Naive B cell (primary cell): ENCODE results near the gene FLNB. TPM values are rescaled to one million over a fixed set of nuclear protein-coding genes. Genes with fewer than 3 reads are reported as not detected.

Experiments used
- ATAC-seq, 2 donors: fragments of 150-1000 bp; cut with Tn5 transposase; 2 replicates each; pipeline ENCODE4 v1.10.0; 2021; ENCODE audit warnings: low read depth in 2 of 2, mild to moderate bottlenecking in 2 of 2, moderate library complexity in 2 of 2
- DNase-seq: peaks from one replicate; pipeline ENCODE4 v3.0.0; 2022
- H3K27ac Mint-ChIP-seq, 6 donors: one replicate each; pipeline ENCODE4 v1.8.0; 2020 to 2022; ENCODE audit warnings: mild to moderate bottlenecking in 6 of 6, mixed read lengths in 6 of 6, moderate library complexity in 5 of 6, inconsistent platforms in 2 of 6
- H3K27me3 Mint-ChIP-seq, 3 donors: one replicate each; pipeline ENCODE4 v1.8.0; 2021 to 2022; ENCODE audit warnings: mixed read lengths in 3 of 3, mild to moderate bottlenecking in 1 of 3
- H3K36me3 Mint-ChIP-seq, 2 donors: one replicate each; pipeline ENCODE4 v1.8.0; 2020 to 2022; ENCODE audit warnings: mixed read lengths in 2 of 2, inconsistent platforms in 1 of 2, mild to moderate bottlenecking in 1 of 2
- H3K4me1 Mint-ChIP-seq, 3 donors: one replicate each; pipeline ENCODE4 v1.8.0; 2020 to 2022; ENCODE audit warnings: mixed read lengths in 3 of 3, inconsistent platforms in 1 of 3, mild to moderate bottlenecking in 1 of 3, moderate library complexity in 1 of 3
- H3K4me3 Mint-ChIP-seq, 8 donors: one replicate each; pipeline ENCODE4 v1.8.0; 2020 to 2022; ENCODE audit warnings: mild to moderate bottlenecking in 8 of 8, mixed read lengths in 8 of 8, moderate library complexity in 8 of 8, inconsistent platforms in 2 of 8
- H3K9me3 Mint-ChIP-seq, 7 donors: one replicate each; pipeline ENCODE4 v1.8.0; 2020 to 2022; ENCODE audit warnings: mixed read lengths in 7 of 7, mild to moderate bottlenecking in 5 of 7, inconsistent platforms in 2 of 7, moderate library complexity in 1 of 7
- polyA plus RNA-seq, 6 donors: library from polyadenylated mRNA; unstranded; fragments of 300-500 nt; fragmentation: Illumina TruSeq; gene quantifications; one replicate each; pipeline ENCODE4 v1.2.3, GENCODE V29; 2021; ENCODE audit warnings: low read depth in 6 of 6

Gene FLNB
- polyA plus RNA-seq, 6 donors from 2014 or later, result 3.2 to 14.6 (median 9.7) TPM

DNA sequence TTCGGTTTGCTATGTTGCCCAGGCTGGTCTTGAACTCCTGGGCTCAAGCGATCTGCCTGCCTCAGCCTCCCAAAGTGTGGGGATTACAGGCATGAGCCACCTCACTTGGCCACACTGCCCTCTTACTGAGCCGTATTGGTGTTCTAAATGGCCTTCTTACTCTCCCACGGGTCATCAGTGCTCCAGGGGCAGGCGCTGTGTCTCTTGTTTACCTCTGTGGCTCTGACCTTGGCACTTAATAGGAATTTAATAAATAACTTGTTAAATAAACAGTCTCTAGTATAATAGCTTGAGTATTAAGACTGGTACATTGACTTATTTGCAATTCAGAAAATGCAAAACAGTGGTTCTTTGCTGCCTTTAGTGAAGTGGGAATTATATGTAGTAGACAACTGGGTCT, 13.7 kb downstream of the FLNB start:
- no peak for DNase-seq
- H3K4me3 Mint-ChIP-seq, result peak overlapping the region in 1 of 8 donors; percentile 45
- H3K4me1 Mint-ChIP-seq, result peaks cover 9 to 25% (median 16%) of the 10 kb centered on the region in 3 donors
- ATAC-seq, result no peak
- no peaks in the 10 kb centered on the region for H3K27me3 Mint-ChIP-seq
- no peaks in the 10 kb centered on the region for H3K9me3 Mint-ChIP-seq
- peak overlapping the region in 3 of 6 donors; percentile 52 to 78 (median 66) for H3K27ac Mint-ChIP-seq
- H3K36me3 Mint-ChIP-seq, result no peaks in the 10 kb centered on the region

DNA sequence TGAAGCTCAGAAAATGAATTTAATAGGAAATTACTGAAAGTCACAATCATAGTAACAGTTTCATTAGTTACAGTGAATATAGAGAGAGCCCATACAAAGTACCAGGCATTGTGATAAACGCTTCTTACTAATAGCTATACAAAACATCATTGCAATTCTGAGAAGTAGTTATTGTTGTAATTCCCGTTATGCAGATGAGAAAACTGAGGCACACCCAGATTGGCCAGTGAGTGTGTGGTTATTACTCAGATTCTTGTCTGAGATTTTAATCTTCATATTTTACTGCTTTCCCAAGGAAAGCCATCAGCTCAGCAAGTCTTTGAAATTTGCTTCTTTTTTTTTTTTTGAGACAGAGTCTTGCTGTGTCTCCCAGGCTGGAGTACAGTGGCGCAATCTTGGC, 14.3 kb downstream of the FLNB start:
- no peak for DNase-seq
- H3K36me3 Mint-ChIP-seq, result no peaks in the 10 kb centered on the region
- H3K27me3 Mint-ChIP-seq, result no peaks in the 10 kb centered on the region
- H3K9me3 Mint-ChIP-seq, result no peaks in the 10 kb centered on the region
- ATAC-seq, result no peak
- peaks cover 9 to 25% (median 16%) of the 10 kb centered on the region in 3 donors for H3K4me1 Mint-ChIP-seq
- H3K27ac Mint-ChIP-seq, result peak overlapping the region in 1 of 6 donors; percentile 52
- H3K4me3 Mint-ChIP-seq, result no peak overlapping the region

DNA sequence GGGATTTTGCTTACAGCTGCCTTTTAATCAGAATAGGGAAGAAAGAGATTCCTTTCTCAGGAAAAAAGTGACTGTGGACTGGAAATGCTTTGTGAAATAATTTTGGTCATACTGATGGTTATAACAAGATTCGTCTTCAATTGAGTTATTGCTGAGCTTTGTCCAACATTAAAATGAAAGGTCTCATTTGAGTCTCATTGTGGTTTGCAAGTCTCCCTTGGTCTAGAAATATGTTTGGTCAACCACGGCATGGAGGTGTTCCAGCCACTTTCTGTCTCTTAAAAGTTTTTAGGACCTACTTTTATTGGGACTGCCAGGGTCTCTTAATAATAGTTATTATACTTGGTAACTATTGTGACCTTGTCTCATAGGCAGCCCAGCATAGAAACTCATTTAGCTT, 15.3 kb downstream of the FLNB start:
- H3K4me1 Mint-ChIP-seq, result peaks cover 14 to 25% (median 16%) of the 10 kb centered on the region in 3 donors
- no peaks in the 10 kb centered on the region for H3K27me3 Mint-ChIP-seq
- ATAC-seq (no peak), DNase-seq (no peak)
- H3K9me3 Mint-ChIP-seq, result no peaks in the 10 kb centered on the region
- H3K4me3 Mint-ChIP-seq, result no peak overlapping the region
- no peaks in the 10 kb centered on the region for H3K36me3 Mint-ChIP-seq
- peak overlapping the region in 1 of 6 donors; percentile 47 for H3K27ac Mint-ChIP-seq

DNA sequence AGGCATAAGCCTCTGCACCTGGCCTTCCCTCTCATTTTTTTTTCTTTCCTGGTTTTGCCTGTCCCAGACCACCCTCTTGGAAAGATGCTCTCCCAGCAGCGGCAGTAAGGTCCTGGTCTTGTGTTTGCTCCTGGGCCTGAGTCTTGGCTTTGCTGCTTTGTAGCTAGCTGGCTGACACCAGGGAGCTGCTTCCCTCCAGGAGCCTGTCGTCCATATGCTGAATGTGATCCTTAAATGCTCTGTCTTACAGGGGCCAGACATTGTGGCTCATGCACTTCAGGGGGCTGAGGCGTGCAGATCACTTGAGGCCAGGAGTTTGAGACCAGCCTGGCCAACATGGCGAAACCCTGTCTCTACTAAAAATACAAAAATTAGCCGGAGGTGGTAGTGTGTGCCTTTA, 17.2 kb downstream of the FLNB start:
- ATAC-seq (no peak), DNase-seq (no peak)
- peak overlapping the region in 2 of 6 donors; percentile 24 to 78 for H3K27ac Mint-ChIP-seq
- no peaks in the 10 kb centered on the region for H3K9me3 Mint-ChIP-seq
- no peaks in the 10 kb centered on the region for H3K36me3 Mint-ChIP-seq
- H3K4me3 Mint-ChIP-seq, result no peak overlapping the region
- H3K27me3 Mint-ChIP-seq, result no peaks in the 10 kb centered on the region
- H3K4me1 Mint-ChIP-seq, result peaks cover 3 to 13% (median 7%) of the 10 kb centered on the region in 3 donors

DNA sequence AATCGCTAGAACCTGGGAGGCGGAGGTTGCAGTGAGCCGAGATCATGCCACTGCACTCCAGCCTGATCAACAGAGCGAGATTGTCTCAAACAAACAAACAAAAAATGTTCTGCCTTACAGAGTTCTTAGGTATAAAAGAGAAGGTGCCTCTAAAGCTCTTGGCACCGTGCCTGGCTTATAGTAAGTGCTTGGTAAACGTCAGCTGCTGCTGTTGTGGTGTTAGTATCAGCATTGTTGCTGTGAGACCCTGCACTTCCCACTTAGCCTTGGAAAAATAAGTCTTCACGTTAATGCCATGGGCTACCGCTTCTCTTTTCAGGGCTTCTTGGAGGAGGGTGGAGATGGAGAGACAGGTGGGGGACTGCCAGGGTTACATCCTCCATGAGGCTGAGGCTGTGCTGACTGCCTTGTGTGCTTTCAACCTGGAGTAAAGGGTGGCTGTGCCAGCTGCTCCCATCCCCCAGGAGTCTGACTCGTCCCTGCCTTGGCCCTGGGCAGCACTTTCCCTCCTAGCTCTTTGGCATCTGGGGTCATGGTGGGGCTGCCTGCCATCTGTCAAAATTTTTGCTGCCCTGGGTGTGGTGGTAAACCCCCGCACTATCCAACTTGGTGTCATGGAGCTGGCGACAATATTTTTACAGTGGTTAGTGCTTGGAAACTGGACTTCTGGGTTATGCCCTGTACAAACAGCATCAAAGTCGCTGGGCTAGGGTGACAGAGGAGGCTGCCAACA, 17.8 kb downstream of the FLNB start:
- H3K27ac Mint-ChIP-seq, result peak overlapping the region in 1 of 6 donors; percentile 68
- no peak overlapping the region for H3K4me3 Mint-ChIP-seq
- DNase-seq (no peak), ATAC-seq (no peak)
- no peaks in the 10 kb centered on the region for H3K9me3 Mint-ChIP-seq
- peaks cover 0 to 9% (median 7%) of the 10 kb centered on the region in 3 donors for H3K4me1 Mint-ChIP-seq
- no peaks in the 10 kb centered on the region for H3K36me3 Mint-ChIP-seq
- no peaks in the 10 kb centered on the region for H3K27me3 Mint-ChIP-seq

DNA sequence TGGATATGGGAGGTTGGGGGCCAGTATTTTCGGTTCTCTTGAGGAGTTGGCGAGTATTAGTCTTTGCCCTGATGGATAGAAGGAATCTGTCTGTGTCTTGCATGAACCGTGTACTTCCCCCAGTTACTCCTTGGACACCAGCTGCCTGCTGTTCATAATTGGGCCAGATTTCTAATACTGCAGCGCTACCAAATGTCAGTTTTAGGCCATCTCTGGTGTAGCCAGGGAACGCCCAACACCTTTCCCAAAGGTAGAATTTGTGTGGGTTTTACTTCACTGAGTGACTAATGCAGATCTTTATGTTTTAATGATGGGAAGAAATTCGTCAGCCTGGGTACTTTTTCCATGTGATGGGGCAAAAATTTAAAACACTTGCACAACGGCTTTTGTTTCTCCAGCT, 18.4 kb downstream of the FLNB start:
- DNase-seq (no peak), ATAC-seq (no peak)
- H3K36me3 Mint-ChIP-seq, result no peaks in the 10 kb centered on the region
- no peak overlapping the region for H3K4me3 Mint-ChIP-seq
- H3K27ac Mint-ChIP-seq, result peak overlapping the region in 1 of 6 donors; percentile 47
- H3K9me3 Mint-ChIP-seq, result no peaks in the 10 kb centered on the region
- no peaks in the 10 kb centered on the region for H3K27me3 Mint-ChIP-seq
- peaks cover 0 to 7% (median 5%) of the 10 kb centered on the region in 3 donors for H3K4me1 Mint-ChIP-seq

DNA sequence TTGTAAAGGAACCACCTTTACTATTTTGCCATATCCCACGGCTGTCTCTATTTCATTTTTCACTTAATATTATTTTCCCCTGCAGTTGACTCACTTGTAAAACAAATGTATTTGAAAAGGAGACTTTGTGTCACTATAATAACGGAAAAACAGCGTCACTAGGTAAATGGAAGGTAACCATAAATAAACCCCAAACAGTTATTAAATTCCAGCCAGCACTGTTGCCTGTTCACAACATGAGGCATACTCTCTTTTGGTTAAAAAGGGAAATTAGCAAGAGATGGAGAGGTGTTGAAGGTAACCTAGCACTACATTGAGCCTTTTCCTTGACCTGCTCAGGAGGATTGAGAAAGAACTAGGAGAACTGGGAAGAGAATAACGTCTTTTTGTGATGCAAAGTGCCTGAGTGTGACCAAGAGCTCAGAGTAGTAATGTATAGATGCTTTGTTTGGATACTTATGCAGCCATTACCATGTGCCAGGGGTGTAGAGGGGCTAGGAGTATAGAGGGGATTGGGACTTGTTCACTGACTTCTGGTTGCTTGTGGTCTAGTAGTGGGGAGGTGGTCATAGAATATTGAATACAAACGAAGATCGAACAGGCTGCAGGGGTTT, 19.6 kb downstream of the FLNB start:
- Mint-ChIP-seq H3K27ac (peak overlapping the region in 1 of 6 donors; percentile 9), H3K36me3 (no peaks in the 10 kb centered on the region), H3K9me3 (no peaks in the 10 kb centered on the region), H3K27me3 (no peaks in the 10 kb centered on the region), H3K4me1 (peaks cover 1 to 7% (median 7%) of the 10 kb centered on the region in 3 donors), H3K4me3 (no peak overlapping the region)
- ATAC-seq, result no peak
- no peak for DNase-seq

DNA sequence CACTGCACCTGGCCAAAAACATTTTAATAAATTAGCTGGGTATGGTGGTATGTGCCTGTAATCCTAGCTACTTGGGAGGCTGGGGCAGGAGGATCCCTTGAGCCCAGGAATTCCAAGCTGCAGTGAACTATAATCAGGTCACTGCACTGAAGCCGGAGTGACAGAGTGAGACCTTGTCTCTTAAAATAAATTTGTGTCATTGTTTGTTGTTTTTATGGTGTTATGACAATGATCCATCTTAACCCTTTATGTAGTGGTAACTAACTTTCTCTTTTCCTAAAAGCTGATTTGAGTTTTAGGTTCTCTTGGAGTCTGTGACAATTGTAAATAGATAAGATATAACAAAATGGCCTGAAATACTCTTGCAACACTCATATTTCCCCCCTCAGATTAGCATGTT, 20.7 kb downstream of the FLNB start:
- Mint-ChIP-seq H3K36me3 (no peaks in the 10 kb centered on the region), H3K27me3 (no peaks in the 10 kb centered on the region), H3K4me1 (peaks cover 7% of the 10 kb centered on the region in 3 donors), H3K27ac (peak overlapping the region in 2 of 6 donors; percentile 10 to 93), H3K4me3 (no peak overlapping the region), H3K9me3 (no peaks in the 10 kb centered on the region)
- ATAC-seq (no peak), DNase-seq (no peak)

DNA sequence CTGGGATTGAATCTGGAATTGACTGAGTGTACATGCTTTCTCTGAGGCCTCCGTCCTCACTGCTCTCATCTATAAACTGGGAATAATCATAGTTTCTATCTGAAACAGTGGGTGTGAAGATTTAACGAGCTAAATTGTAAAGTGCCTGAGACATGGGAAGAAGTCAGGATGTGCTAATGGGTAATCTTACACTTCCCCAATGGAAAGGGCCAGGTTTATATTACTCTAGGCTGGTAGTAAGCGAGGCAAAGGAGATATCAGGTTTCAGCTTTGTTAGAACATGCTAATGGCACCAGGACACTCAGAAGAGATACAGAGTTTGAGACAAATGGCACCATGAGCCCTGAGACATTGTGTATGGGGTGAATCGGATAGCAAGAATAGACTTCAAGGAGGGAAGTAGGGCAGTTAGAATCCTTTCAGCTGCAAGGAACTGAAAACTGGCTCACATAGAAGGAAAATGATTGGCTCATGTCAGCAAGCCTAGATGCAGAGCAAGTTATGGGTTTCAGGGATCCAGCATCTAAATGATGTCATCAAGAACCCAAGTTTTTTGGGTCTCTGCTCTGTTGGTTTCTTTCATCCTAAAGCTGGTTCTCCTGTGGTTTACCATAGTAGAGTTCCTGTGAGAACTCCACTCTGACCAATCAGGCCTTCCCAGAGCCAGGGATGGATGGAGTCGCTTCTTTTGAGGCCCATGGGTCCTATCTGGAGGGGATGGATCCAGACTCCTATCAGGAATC, 21.8 kb downstream of the FLNB start:
- DNase-seq, result no peak
- Mint-ChIP-seq H3K27me3 (no peaks in the 10 kb centered on the region), H3K9me3 (no peaks in the 10 kb centered on the region), H3K4me3 (no peak overlapping the region), H3K27ac (peak overlapping the region in 1 of 6 donors; percentile 16), H3K36me3 (no peaks in the 10 kb centered on the region), H3K4me1 (peaks cover 12 to 15% (median 12%) of the 10 kb centered on the region in 3 donors)
- ATAC-seq, result no peak

DNA sequence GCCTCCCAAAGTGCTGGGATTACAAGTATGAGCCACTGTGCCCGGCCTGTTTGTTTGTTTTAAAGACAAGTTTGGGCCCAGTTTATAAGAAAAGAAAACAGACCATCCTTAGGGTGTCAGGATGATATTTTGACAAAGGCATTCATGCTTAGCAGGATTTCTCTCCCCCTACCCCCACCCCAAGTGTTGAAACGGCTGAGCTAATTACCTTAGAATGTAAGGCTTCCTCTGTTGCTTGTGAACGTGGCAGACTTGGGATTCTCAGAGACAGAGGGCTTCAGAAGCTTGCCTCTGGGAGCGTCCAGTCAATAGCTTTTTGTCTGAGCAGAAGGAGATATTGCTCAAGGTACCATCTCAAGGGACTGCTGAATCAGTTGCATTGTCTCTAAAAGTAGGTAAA, 24.0 kb downstream of the FLNB start:
- no peaks in the 10 kb centered on the region for H3K36me3 Mint-ChIP-seq
- no peak for ATAC-seq
- H3K27me3 Mint-ChIP-seq, result no peaks in the 10 kb centered on the region
- peaks cover 15 to 25% (median 17%) of the 10 kb centered on the region in 3 donors for H3K4me1 Mint-ChIP-seq
- H3K9me3 Mint-ChIP-seq, result no peaks in the 10 kb centered on the region
- no peak for DNase-seq
- no peak overlapping the region for H3K4me3 Mint-ChIP-seq
- peak overlapping the region; percentile 41 to 96 (median 72) for H3K27ac Mint-ChIP-seq

DNA sequence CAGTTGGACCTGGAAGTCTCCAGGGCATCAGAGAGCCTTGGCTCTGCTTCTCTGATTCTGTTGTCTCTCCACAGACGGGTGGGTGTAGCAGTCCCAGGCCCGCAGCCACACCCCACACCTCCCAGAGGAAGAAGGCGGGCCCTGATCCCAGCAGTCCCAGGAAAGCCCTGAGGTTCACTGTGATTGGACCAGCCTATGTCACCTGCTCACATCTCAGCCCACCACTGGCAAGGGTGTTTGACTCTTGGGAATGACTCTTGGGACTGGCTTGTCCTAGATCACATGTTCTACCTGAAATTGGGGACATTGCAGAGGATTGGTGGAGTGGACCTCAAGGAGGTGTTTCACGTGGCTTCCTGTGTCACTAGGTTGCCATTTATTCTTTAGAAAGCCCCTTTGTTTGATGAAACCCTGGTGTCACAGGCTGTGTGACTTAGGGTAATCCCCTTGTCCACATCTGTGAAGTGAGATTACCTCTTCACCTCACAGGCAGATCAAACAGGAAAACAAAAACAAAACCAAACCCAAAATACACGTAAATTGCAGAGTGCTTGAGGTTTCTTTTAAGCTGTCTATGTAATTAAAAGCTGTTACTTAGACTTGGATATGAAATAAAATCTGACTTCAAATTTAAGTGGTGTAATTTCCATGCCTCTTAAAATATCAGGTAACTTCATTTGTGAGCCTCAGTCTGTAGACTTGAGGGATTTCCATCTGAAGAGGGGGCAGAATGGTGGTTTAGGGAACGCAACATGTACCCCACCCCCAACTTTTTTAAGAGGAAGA, 26.7 kb downstream of the FLNB start:
- peak; percentile 60 for DNase-seq

DNA sequence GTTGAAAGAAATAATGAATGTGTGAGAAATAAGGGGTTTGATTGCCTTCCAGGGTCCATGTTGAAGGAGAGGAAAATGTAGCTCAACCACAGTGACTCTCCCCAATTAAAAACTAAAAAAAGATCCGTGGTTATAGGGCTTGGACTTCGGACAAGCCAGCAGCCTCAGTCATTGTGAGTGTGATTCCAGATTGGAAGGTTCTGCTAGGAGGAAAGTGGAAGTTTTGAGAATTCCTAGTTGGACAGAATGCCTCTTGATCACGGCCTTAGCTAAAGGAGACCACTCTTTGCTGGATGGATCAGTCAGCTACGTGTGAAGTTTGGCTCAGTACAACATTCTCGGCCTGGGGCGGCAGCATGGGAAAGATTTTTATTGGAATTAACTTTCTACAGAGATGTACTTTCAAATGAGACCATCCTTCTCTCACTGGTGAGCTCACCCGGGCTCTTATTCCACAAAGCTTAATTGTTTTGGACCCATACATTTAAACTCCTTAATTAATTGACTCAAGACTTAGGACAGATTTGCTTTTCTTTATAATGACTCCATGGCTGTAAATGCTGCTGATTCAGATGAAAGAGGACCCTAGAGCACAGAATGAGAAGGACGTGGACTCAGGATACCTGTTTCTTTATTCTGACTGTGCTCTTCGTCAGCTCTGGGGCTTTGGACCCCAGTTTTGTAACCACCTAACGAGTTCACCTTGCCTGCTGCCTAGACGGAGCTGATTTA, 27.5 kb downstream of the FLNB start:
- Mint-ChIP-seq H3K27me3 (no peaks in the 10 kb centered on the region), H3K9me3 (no peaks in the 10 kb centered on the region), H3K4me1 (peaks cover 12 to 43% (median 34%) of the 10 kb centered on the region in 3 donors), H3K36me3 (no peaks in the 10 kb centered on the region), H3K4me3 (peak overlapping the region in 3 of 8 donors; percentile 33 to 68 (median 47)), H3K27ac (peak overlapping the region; percentile 84 to 99 (median 96))
- ATAC-seq (no peak), DNase-seq (no peak)

More for the DNA sequence above, 26.7 kb downstream of the FLNB start:
- Mint-ChIP-seq H3K36me3 (no peaks in the 10 kb centered on the region), H3K27me3 (no peaks in the 10 kb centered on the region), H3K4me1 (peaks cover 12 to 41% (median 26%) of the 10 kb centered on the region in 3 donors), H3K9me3 (no peaks in the 10 kb centered on the region), H3K4me3 (peak overlapping the region in 3 of 8 donors; percentile 33 to 68 (median 47)), H3K27ac (peak overlapping the region; percentile 84 to 99 (median 96))
- peak; percentile 94 to 97 for ATAC-seq
